ENCODE measurements around the gene FHL2.
A peak's percentile ranks its signal among the peaks of the same experiment; 100 is the strongest.

The FHL2 gene

GRCh38 chr2:105329561-105330495 is 69.0 kb downstream of the FHL2 start, which contains the start of gene TGFBRAP1:
TGFBRAP1 (minus strand) TSS chr2:105329735; CDS start chr2:105308301, 21,434 bp downstream.
- H3K27ac ChIP-seq (ENCODE audit: low read length), result peak within 1 kb of the TSS; percentile 53; the same call in 1 of the 2 replicates
- no peak for TF ChIP-seq CTCF (IDR thresholded peaks at IDR 0.05; ENCODE audit: low read length)
- no peak for TF ChIP-seq EZH2 (optimal IDR thresholded peaks at IDR 0.05; ENCODE audit: low read depth, low read length)
- no peak for TF ChIP-seq EZH2phosphoT487 (IDR thresholded peaks at IDR 0.05; ENCODE audit: low read length)

DNA sequence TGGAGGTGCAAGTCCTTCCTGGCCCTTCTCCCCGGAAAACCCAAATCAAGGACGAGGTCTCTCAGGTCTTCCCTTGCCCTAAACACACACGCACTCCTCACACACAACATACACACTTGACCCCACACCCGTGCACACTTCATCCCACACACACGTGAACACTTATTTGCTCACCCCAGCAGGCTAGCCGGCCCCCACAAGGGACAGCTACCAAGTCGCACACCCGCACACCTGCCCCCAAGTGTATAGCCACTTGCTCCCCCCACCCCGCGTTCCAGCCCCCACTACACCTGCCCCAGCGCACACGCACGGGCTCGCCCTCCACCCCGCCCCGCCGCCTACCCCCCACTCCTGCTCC is 69.7 kb downstream of the FHL2 start:
- Histone ChIP-seq H3K36me3 (replicated peaks; ENCODE audit: insufficient read depth, low read length) (0 out of 2 replicates have a peak, but pooled peaks cover 5% of the 10 kb centered on the region), H3K4me2 (ENCODE audit: low read depth, low read length) (peak overlapping the region; percentile 56), H3K27me3 (replicated peaks; ENCODE audit: insufficient read depth, low read length) (no peaks in the 10 kb centered on the region), H3K9ac (ENCODE audit: low read length) (peak overlapping the region; percentile 62), H2AFZ (ENCODE audit: low read length) (peak overlapping the region; percentile 82), H3K4me3 (ENCODE audit: low read length) (peak overlapping the region; percentile 82), H3K9me2 (replicated peaks; ENCODE audit: insufficient read depth, low read length) (no peaks in the 10 kb centered on the region), H3K9me3 (replicated peaks; ENCODE audit: insufficient read depth, low read length) (no peaks in the 10 kb centered on the region), H3K79me2 (ENCODE audit: low read length) (peaks cover 56% of the 10 kb centered on the region), H3F3A (ENCODE audit: insufficient read depth, low read length) (no peaks in the 10 kb centered on the region), H3K4me1 (ENCODE audit: low read length) (peaks cover 4% of the 10 kb centered on the region; the same call in 1 of the 2 replicates), H3K27ac (ENCODE audit: low read length) (peak overlapping the region; percentile 18; the same call in 1 of the 2 replicates), H4K20me1 (ENCODE audit: insufficient read depth, low read length) (no peaks in the 10 kb centered on the region)
- TF ChIP-seq EZH2phosphoT487 (IDR thresholded peaks at IDR 0.05; ENCODE audit: low read length) (no peak), CTCF (IDR thresholded peaks at IDR 0.05; ENCODE audit: low read length) (no peak)
- DNase-seq, result peak; percentile 25

More at GRCh38 chr2:105329561-105330495, 69.0 kb downstream of the FHL2 start, which contains the start of gene TGFBRAP1:
- no peaks in the 10 kb centered on the region for H4K20me1 ChIP-seq (ENCODE audit: insufficient read depth, low read length)
- no peaks in the 10 kb centered on the region for H3F3A ChIP-seq (ENCODE audit: insufficient read depth, low read length)
- H3K4me3 ChIP-seq (ENCODE audit: low read length), result peak within 1 kb of the TSS; percentile 82
- no peaks in the 10 kb centered on the region for H3K9me2 ChIP-seq (replicated peaks; ENCODE audit: insufficient read depth, low read length)
- peak; percentile 71 for DNase-seq
- H3K79me2 ChIP-seq (ENCODE audit: low read length), result peaks cover 49% of the 10 kb centered on the region
- peak within 1 kb of the TSS; percentile 88 for H3K9ac ChIP-seq (ENCODE audit: low read length)
- no peaks in the 10 kb centered on the region for H3K9me3 ChIP-seq (replicated peaks; ENCODE audit: insufficient read depth, low read length)
- H2AFZ ChIP-seq (ENCODE audit: low read length), result peak within 1 kb of the TSS; percentile 84
- no peaks in the 10 kb centered on the region for H3K27me3 ChIP-seq (replicated peaks; ENCODE audit: insufficient read depth, low read length)
- H3K4me2 ChIP-seq (ENCODE audit: low read depth, low read length), result peak within 1 kb of the TSS; percentile 96
- peaks cover 4% of the 10 kb centered on the region; the same call in 1 of the 2 replicates for H3K4me1 ChIP-seq (ENCODE audit: low read length)
- 0 out of 2 replicates have a peak, but pooled peaks cover 5% of the 10 kb centered on the region for H3K36me3 ChIP-seq (replicated peaks; ENCODE audit: insufficient read depth, low read length)

GRCh38 chr2:105328281-105329196 is 70.3 kb downstream of the FHL2 start:
- Histone ChIP-seq H2AFZ (ENCODE audit: low read length) (peak overlapping the region; percentile 82), H3K27me3 (replicated peaks; ENCODE audit: insufficient read depth, low read length) (no peaks in the 10 kb centered on the region), H3K4me3 (ENCODE audit: low read length) (peak overlapping the region; percentile 82), H3K4me2 (ENCODE audit: low read depth, low read length) (peak overlapping the region; percentile 56), H3F3A (ENCODE audit: insufficient read depth, low read length) (no peaks in the 10 kb centered on the region), H3K9ac (ENCODE audit: low read length) (peak overlapping the region; percentile 62), H3K27ac (ENCODE audit: low read length) (peak overlapping the region; percentile 18; the same call in 1 of the 2 replicates), H3K9me2 (replicated peaks; ENCODE audit: insufficient read depth, low read length) (no peaks in the 10 kb centered on the region), H3K79me2 (ENCODE audit: low read length) (peaks cover 62% of the 10 kb centered on the region), H3K9me3 (replicated peaks; ENCODE audit: insufficient read depth, low read length) (no peaks in the 10 kb centered on the region), H4K20me1 (ENCODE audit: insufficient read depth, low read length) (0 out of 2 replicates have a peak, but pooled peaks cover 2% of the 10 kb centered on the region), H3K4me1 (ENCODE audit: low read length) (peaks cover 4% of the 10 kb centered on the region; the same call in 1 of the 2 replicates), H3K36me3 (replicated peaks; ENCODE audit: insufficient read depth, low read length) (0 out of 2 replicates have a peak, but pooled peaks cover 5% of the 10 kb centered on the region)
- DNase-seq, result peak; percentile 35
- no peak for TF ChIP-seq EZH2 (optimal IDR thresholded peaks at IDR 0.05; ENCODE audit: low read depth, low read length)
- no peak for TF ChIP-seq CTCF (IDR thresholded peaks at IDR 0.05; ENCODE audit: low read length)
- TF ChIP-seq EZH2phosphoT487 (IDR thresholded peaks at IDR 0.05; ENCODE audit: low read length), result no peak

All from MM.1S (cell line).